OCI-LY3 (cell line): Measurements from ENCODE around the gene CUL9.

Experiments
- H2AFZ ChIP-seq: fragments of 200-600, 300-600 bp; shearing (Covaris generic); 2 replicates; pipeline ENCODE4 v1.6.0; 2014; ENCODE audit warnings: antibody characterized with exemption, low read depth, low read length
- H3K27ac ChIP-seq: fragments of 200-600, 300-600 bp; sonication (generic); 2 replicates; pipeline ENCODE4 v1.5.1; 2014; ENCODE audit warnings: mild to moderate bottlenecking, low read length, moderate library complexity, mixed read lengths
- H3K27me3 ChIP-seq: fragments of 200-600, 300-600 bp; sonication (generic); 2 replicates; pipeline ENCODE4 v1.6.1; 2014; ENCODE audit warnings: low read depth, low read length, mixed read lengths
- H3K36me3 ChIP-seq: fragments of 200-600, 300-600 bp; sonication (generic); replicated peaks from 2 replicates; pipeline ENCODE3; 2014; ENCODE audit warnings: low read depth, low read length, mixed read lengths
- H3K4me1 ChIP-seq: fragments of 300-600, 200-600 bp; sonication (generic); 2 replicates; pipeline ENCODE4 v1.6.1; 2014; ENCODE audit warnings: low read length, mixed read lengths
- H3K4me2 ChIP-seq: fragments of 200-600, 300-600 bp; sonication (generic); 2 replicates; pipeline ENCODE4 v1.6.1; 2014; ENCODE audit warnings: low read length, mixed read lengths
- H3K4me3 ChIP-seq: fragments of 300-600, 200-600 bp; sonication (generic); 2 replicates; pipeline ENCODE4 v1.5.1; 2014; ENCODE audit warnings: antibody characterized with exemption, mild to moderate bottlenecking, low read length, moderate library complexity
- H3K79me2 ChIP-seq: fragments of 300-600, 200-600 bp; shearing (Covaris generic); 2 replicates; pipeline ENCODE4 v1.6.1; 2014; ENCODE audit warnings: mild to moderate bottlenecking, low read length, mixed read lengths
- H3K9ac ChIP-seq: fragments of 300-600, 200-600 bp; shearing (Covaris generic); 2 replicates; pipeline ENCODE4 v1.6.0; 2014; ENCODE audit warnings: mild to moderate bottlenecking, low read length, moderate library complexity
- H3K9me3 ChIP-seq: fragments of 200-600, 300-600 bp; shearing (Covaris generic); 2 replicates; pipeline ENCODE4 v1.6.1; 2014; ENCODE audit warnings: low read length, mixed read lengths; ENCODE audit not compliant: insufficient read depth
- H4K20me1 ChIP-seq: fragments of 200-600, 300-600 bp; sonication (generic); 2 replicates; pipeline ENCODE4 v1.6.1; 2016; ENCODE audit warnings: low read length, mixed read lengths; ENCODE audit not compliant: insufficient read depth
- EZH2phosphoT487 ChIP-seq: fragments of 200-600 bp; shearing (Covaris generic); IDR thresholded peaks from 2 replicates; pipeline ENCODE4 v1.6.1; 2018; ENCODE audit warnings: antibody characterized with exemption, mixed run types, low read depth
- TF ChIP-seq, protein P1 (sequence below): fragments of 200-600, 300-600 bp; sonication (generic); IDR thresholded peaks from 2 replicates; pipeline ENCODE4 v1.5.1; 2014; ENCODE audit warnings: antibody characterized with exemption, low read length, low read depth

Gene CUL9

DNA sequence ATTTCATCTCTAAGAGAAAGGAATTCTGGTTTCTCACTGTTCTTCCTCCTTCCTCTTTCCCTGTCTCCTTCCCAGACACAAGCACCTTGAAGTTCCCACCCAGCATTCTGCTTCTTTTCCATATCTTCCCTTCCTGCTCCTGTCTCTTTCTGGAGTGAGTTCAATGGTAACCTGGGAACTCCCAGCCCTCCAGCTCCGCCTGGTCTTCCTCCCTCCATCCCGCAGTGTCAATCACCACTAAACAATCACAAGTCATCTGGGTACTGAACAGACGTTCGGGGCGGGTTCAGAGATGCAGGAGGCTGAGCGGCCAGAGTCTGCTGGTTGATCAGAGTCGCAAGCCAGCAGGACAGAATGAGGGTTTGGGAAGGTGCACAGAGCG, 69.0 kb downstream of the CUL9 start:
- TF ChIP-seq, protein P1, sequence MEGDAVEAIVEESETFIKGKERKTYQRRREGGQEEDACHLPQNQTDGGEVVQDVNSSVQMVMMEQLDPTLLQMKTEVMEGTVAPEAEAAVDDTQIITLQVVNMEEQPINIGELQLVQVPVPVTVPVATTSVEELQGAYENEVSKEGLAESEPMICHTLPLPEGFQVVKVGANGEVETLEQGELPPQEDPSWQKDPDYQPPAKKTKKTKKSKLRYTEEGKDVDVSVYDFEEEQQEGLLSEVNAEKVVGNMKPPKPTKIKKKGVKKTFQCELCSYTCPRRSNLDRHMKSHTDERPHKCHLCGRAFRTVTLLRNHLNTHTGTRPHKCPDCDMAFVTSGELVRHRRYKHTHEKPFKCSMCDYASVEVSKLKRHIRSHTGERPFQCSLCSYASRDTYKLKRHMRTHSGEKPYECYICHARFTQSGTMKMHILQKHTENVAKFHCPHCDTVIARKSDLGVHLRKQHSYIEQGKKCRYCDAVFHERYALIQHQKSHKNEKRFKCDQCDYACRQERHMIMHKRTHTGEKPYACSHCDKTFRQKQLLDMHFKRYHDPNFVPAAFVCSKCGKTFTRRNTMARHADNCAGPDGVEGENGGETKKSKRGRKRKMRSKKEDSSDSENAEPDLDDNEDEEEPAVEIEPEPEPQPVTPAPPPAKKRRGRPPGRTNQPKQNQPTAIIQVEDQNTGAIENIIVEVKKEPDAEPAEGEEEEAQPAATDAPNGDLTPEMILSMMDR = no peak
- TF ChIP-seq EZH2phosphoT487 = no peak
- Histone ChIP-seq H3K9me3 (no peaks in the 10 kb centered on the region), H3K9ac (no peak overlapping the region), H3K36me3 (no peaks in the 10 kb centered on the region), H2AFZ (peak overlapping the region; percentile 47; the same call in 1 of the 2 replicates), H3K4me3 (peak overlapping the region; percentile 4; the same call in 1 of the 2 replicates), H3K79me2 (no peaks in the 10 kb centered on the region), H3K4me2 (peak overlapping the region; percentile 46), H4K20me1 (no peaks in the 10 kb centered on the region), H3K4me1 (peaks cover 21% of the 10 kb centered on the region), H3K27ac (no peak overlapping the region), H3K27me3 (peaks cover 22% of the 10 kb centered on the region)

DNA sequence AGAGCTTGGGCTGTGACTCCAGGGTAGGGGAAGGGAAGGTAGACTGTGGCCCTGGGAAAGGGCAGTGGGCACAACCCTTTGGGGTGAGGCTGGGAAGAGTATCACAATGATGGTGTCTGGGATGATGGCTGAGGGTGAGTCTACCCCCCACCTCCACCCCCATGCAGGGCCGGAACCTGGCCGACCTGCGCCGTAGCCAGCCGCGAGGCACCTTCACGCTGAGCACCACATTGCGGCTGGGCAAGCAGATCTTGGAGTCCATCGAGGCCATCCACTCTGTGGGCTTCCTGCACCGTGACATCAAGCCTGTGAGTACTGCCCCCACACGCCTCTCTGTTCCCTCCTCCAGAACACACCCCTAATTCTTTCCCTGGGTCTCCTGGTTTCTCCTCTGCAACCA, 71.4 kb downstream of the CUL9 start:
- H2AFZ ChIP-seq = no peak overlapping the region
- no peak overlapping the region for H3K4me3 ChIP-seq
- no peaks in the 10 kb centered on the region for H4K20me1 ChIP-seq
- H3K36me3 ChIP-seq = no peaks in the 10 kb centered on the region
- no peak overlapping the region for H3K4me2 ChIP-seq
- peaks cover 22% of the 10 kb centered on the region for H3K27me3 ChIP-seq
- no peak overlapping the region for H3K27ac ChIP-seq
- TF ChIP-seq EZH2phosphoT487 = no peak
- TF ChIP-seq, protein P1 = no peak
- H3K79me2 ChIP-seq = no peaks in the 10 kb centered on the region
- no peaks in the 10 kb centered on the region for H3K9me3 ChIP-seq
- no peak overlapping the region for H3K9ac ChIP-seq
- peaks cover 20% of the 10 kb centered on the region for H3K4me1 ChIP-seq

DNA sequence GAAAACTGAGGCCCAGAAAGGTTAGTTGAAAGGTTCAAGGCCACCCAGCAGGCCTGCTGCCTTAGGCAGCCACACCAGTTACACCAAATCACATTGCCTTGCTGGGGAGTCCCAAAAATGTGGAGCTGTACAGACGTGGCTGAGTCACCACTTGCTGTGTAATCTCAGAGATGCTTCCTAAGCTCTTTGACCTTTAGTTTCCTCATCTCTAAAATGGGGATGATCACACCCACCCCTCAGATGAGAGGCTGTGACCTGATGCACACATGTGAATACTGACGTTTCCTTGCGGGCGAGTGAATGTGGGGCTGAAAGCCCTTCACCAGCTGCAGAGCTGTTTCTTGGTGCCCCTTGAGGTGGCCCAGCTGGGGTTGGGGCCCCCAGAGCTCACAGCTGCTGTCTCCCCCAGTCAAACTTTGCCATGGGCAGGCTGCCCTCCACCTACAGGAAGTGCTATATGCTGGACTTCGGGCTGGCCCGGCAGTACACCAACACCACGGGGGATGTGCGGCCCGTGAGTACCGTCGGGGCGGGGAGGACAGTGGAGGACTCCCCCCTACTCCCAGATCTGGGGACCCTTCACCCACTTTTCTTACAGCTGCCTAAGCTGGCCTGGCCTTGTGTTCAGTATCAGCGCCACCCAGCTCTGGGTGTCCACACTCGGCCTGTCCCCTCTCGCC, 72.3 kb downstream of the CUL9 start:
- H3K27me3 ChIP-seq = peaks cover 16% of the 10 kb centered on the region
- H3K36me3 ChIP-seq = no peaks in the 10 kb centered on the region
- no peak overlapping the region for H3K9ac ChIP-seq
- H3K27ac ChIP-seq = no peak overlapping the region
- no peak overlapping the region for H3K4me2 ChIP-seq
- peaks cover 20% of the 10 kb centered on the region for H3K4me1 ChIP-seq
- no peaks in the 10 kb centered on the region for H3K79me2 ChIP-seq
- no peaks in the 10 kb centered on the region for H3K9me3 ChIP-seq
- H2AFZ ChIP-seq = no peak overlapping the region
- no peaks in the 10 kb centered on the region for H4K20me1 ChIP-seq
- TF ChIP-seq, protein P1 = no peak
- TF ChIP-seq EZH2phosphoT487 = no peak
- no peak overlapping the region for H3K4me3 ChIP-seq

DNA sequence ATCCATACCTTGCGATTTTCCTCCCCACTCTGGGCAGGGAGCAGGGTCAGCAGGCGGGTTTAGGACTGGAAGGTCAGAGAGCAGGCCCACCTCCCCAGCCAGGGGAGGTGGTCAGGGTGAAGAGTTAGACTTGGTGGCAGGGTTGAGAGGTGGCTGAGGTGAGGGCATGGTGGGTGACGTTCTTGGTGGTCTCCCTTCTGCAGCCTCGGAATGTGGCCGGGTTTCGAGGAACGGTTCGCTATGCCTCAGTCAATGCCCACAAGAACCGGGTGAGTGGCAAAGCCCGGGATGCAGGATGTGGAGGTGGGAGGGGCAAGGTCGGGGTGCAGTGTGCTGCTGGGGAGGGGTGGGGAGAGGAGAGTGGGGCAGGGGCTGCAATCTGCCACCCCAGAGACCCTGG, 72.8 kb downstream of the CUL9 start:
- no peak overlapping the region for H3K27ac ChIP-seq
- no peaks in the 10 kb centered on the region for H3K9me3 ChIP-seq
- H2AFZ ChIP-seq = no peak overlapping the region
- no peak overlapping the region for H3K4me3 ChIP-seq
- TF ChIP-seq EZH2phosphoT487 = no peak
- TF ChIP-seq, protein P1 = no peak
- H3K79me2 ChIP-seq = no peaks in the 10 kb centered on the region
- no peaks in the 10 kb centered on the region for H3K36me3 ChIP-seq
- peaks cover 16% of the 10 kb centered on the region for H3K27me3 ChIP-seq
- no peaks in the 10 kb centered on the region for H4K20me1 ChIP-seq
- H3K4me2 ChIP-seq = no peak overlapping the region
- no peak overlapping the region for H3K9ac ChIP-seq
- peaks cover 20% of the 10 kb centered on the region for H3K4me1 ChIP-seq
